ENCODE measurements around the gene MOCS1.

- TF ChIP-seq CTCF (IDR thresholded peaks at IDR 0.05) (no peak), EZH2phosphoT487 (IDR thresholded peaks at IDR 0.05) (no peak)
These were observed 33.1 kb downstream of the MOCS1 start for GRCh38 chr6:39901116-39901655.
